Sigmoid colon (tissue), 7 donors: Measurements from ENCODE around the gene SYNPO2. TPM values are rescaled to one million over a fixed set of nuclear protein-coding genes. Genes with fewer than 3 reads are reported as not detected.

Experiments used
- DNase-seq: peaks from one replicate; pipeline ENCODE4 v3.0.0-alpha.2; 2019
- H3K27ac ChIP-seq, 4 donors: fragments of 200-600 bp; sonication (generic); one replicate each; pipeline ENCODE4 v1.5.1; 2016 to 2019; ENCODE audit warnings: mild to moderate bottlenecking in 1 of 4
- H3K27me3 ChIP-seq, 3 donors: fragments of 200-600 bp; sonication (generic); one replicate each; pipeline ENCODE4 v1.5.1; 2019; ENCODE audit warnings: mild to moderate bottlenecking in 1 of 3
- H3K36me3 ChIP-seq, 4 donors: fragments of 200-600 bp; sonication (generic); one replicate each; pipeline ENCODE4 v1.5.1; 2016 to 2019
- H3K4me1 ChIP-seq, 4 donors: fragments of 200-600 bp; sonication (generic); one replicate each; pipeline ENCODE4 v1.5.1; 2017 to 2019
- H3K4me3 ChIP-seq, 4 donors: fragments of 200-600 bp; sonication (generic); one replicate each; pipeline ENCODE4 v1.5.1; 2017 to 2019; ENCODE audit warnings: mild to moderate bottlenecking in 2 of 4, moderate library complexity in 1 of 4
- H3K9me3 ChIP-seq, 4 donors: fragments of 200-600 bp in 3 of 4; sonication (generic) in 3 of 4; one replicate each; pipeline versions ENCODE4 v1.5.1 to v1.6.1; 2013 to 2019
- CTCF ChIP-seq, 4 experiments: fragments of 450-650 bp in 3 of 4; fragments of 200-600 bp in 1 of 4; IDR thresholded peaks; one replicate each; pipeline ENCODE4 v1.5.1; 2016 to 2019; ENCODE audit warnings: antibody characterized with exemption in 4 of 4, mild to moderate bottlenecking in 3 of 4, moderate library complexity in 2 of 4
- EP300 ChIP-seq, 4 donors: sonication (generic); formaldehyde crosslinking; IDR thresholded peaks; one replicate each; pipeline ENCODE4 v1.6.1; 2017; ENCODE audit warnings: antibody characterized with exemption in 4 of 4
- POLR2A ChIP-seq, 2 donors: fragments of 450-650 bp; IDR thresholded peaks; one replicate each; pipeline ENCODE4 v1.6.1; 2016; ENCODE audit warnings: antibody characterized with exemption in 2 of 2, mild to moderate bottlenecking in 2 of 2, moderate library complexity in 2 of 2
- POLR2AphosphoS5 ChIP-seq, 4 donors: sonication (generic); formaldehyde crosslinking; IDR thresholded peaks; one replicate each; pipeline ENCODE4 v1.6.1; 2017; ENCODE audit warnings: antibody characterized with exemption in 4 of 4
- WGBS, 2 donors: extraction: QIAGEN DNeasy Blood & Tissue Kit; methylation state at CpG; one replicate each; pipeline ENCODE4 v1.1.7; 2013; 5-methylcytosine and 5-hydroxymethylcytosine counted together
- intact Hi-C: fragments of 100-400 bp; cut with DNase I; formaldehyde crosslinking; loops from one replicate; pipeline ENCODE4 v1.15.1; 2023
- polyA plus RNA-seq, 3 donors: library from polyadenylated mRNA; stranded (reverse); fragments of 200-250 nt; gene quantifications; one replicate each; pipeline ENCODE4 v1.2.3, GENCODE V29; 2013
- total RNA-seq, 4 donors: library from RNA; depleted of rRNA; stranded (reverse); fragments of >200 nt; gene quantifications; one replicate each; pipeline ENCODE4 v1.1.0, GENCODE V29; 2016
- donor health status: healthy with polysubstance abuse.
- donor health status: Bipolar disorder and iron deficiency.
- donor health status: healthy.

Gene SYNPO2
- total and polyA plus RNA-seq, 7 donors: 2.1 to 1,591 (median 611) TPM

DNA sequence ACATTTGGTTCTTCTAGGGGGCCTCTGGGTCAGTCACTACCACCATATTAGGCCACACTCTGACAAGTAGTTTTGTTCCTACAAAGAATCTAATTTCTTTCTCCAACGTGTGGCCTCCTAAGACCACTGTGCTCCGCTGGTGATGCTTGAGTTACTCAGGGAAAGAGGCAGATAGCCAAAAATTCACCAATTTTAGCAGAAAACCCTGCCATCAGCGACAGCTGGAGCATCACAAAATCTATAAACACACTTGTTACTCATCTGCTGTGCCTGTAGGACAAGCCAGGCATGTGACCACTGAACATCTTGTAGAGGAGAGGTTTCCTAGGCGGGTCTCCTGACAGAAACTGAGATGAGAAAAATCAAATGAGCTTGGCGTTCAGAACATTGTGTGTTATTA, 105.4 kb downstream of the SYNPO2 start:
- peaks cover 0 to 94% (median 77%) of the 10 kb centered on the region in 4 donors for H3K4me1 ChIP-seq
- no peaks in the 10 kb centered on the region for H3K36me3 ChIP-seq
- TF ChIP-seq CTCF (IDR thresholded peaks at IDR 0.05) (no peak), POLR2AphosphoS5 (IDR thresholded peaks at IDR 0.05) (peak; percentile 41 to 76 (median 72)), POLR2A (IDR thresholded peaks at IDR 0.05) (no peak), EP300 (IDR thresholded peaks at IDR 0.05) (peak in 2 of 4 donors; percentile 7 to 62)
- H3K27ac ChIP-seq: peak overlapping the region; percentile 84 to 90 (median 87)
- H3K4me3 ChIP-seq: no peak overlapping the region
- peak; percentile 90 for DNase-seq
- WGBS, 2 donors: 66 to 81% methylated on average over 5 of the region's 5 CpGs
- H3K9me3 ChIP-seq: no peaks in the 10 kb centered on the region
- H3K27me3 ChIP-seq: no peaks in the 10 kb centered on the region
- intact Hi-C loops: no loop called here

GRCh38 chr4:118995693-118996391, 107.2 kb downstream of the SYNPO2 start:
- DNase-seq: no peak
- intact Hi-C loops: no loop called here
- no peak overlapping the region for H3K4me3 ChIP-seq
- peaks cover 0 to 94% (median 78%) of the 10 kb centered on the region in 4 donors for H3K4me1 ChIP-seq
- H3K27me3 ChIP-seq: no peaks in the 10 kb centered on the region
- H3K9me3 ChIP-seq: no peaks in the 10 kb centered on the region
- WGBS, 2 donors: 93 to 94% methylated on average over 4 of the region's 4 CpGs
- H3K36me3 ChIP-seq: no peaks in the 10 kb centered on the region
- TF ChIP-seq EP300 (IDR thresholded peaks at IDR 0.05) (no peak), POLR2AphosphoS5 (IDR thresholded peaks at IDR 0.05) (no peak), POLR2A (IDR thresholded peaks at IDR 0.05) (no peak), CTCF (IDR thresholded peaks at IDR 0.05) (no peak)
- peak overlapping the region; percentile 84 to 90 (median 87) for H3K27ac ChIP-seq

DNA sequence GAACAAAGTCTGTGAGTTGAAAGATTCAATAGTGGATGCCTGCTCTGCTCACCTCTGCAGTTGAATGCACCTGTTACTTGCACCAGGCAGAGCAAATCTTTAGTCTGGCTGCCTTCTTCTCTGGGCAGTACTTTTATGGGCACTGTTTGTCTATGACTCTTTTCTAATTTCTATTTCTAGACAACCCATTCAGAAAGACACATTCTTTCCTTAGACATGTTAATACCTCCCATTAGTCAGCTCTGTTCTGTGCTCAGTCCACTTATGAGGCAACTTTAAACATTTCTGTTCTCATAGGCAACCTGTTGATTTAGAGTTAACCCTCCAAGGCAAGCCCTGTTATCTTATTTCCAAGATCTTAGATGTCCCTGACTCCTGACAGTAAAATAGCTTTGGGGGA, 108.9 kb downstream of the SYNPO2 start:
- H3K9me3 ChIP-seq: no peaks in the 10 kb centered on the region
- peak; percentile 46 to 87 (median 70) for TF ChIP-seq EP300 (IDR thresholded peaks at IDR 0.05)
- no peak for TF ChIP-seq POLR2A (IDR thresholded peaks at IDR 0.05)
- TF ChIP-seq CTCF (IDR thresholded peaks at IDR 0.05): no peak
- peak; percentile 77 to 82 (median 79) for TF ChIP-seq POLR2AphosphoS5 (IDR thresholded peaks at IDR 0.05)
- intact Hi-C loops: no loop called here
- peak overlapping the region in 2 of 4 donors; percentile 1 to 5 for H3K4me3 ChIP-seq
- H3K4me1 ChIP-seq: peaks cover 0 to 89% (median 73%) of the 10 kb centered on the region in 4 donors
- DNase-seq: no peak
- H3K27ac ChIP-seq: peak overlapping the region; percentile 84 to 90 (median 87)
- no peaks in the 10 kb centered on the region for H3K27me3 ChIP-seq
- no peaks in the 10 kb centered on the region for H3K36me3 ChIP-seq

DNA sequence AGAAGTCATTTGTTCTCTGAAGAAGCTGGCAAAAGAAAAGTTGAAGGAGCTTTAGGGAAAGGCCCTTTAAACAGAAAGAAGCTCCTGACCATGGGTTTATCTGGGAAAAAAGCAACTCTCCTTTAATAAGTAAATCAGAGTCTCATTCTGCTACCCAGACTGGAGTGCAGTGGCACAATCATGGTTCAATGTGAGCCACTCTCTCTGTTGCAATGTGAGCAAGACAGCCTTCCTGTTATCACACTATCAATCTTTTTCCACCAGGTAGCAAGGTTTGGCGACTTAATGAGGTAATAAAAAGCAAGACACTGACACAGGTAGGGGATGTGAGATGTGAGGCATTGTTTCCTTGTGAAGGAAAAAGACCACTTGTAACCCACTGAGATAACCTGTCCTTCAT, 111.3 kb downstream of the SYNPO2 start:
- H3K27ac ChIP-seq: peak overlapping the region; percentile 84 to 90 (median 87)
- no peak for DNase-seq
- H3K27me3 ChIP-seq: no peaks in the 10 kb centered on the region
- WGBS, 2 donors: 27 to 66% methylated on average over 1 of the region's 1 CpG
- H3K4me1 ChIP-seq: peaks cover 0 to 78% (median 63%) of the 10 kb centered on the region in 4 donors
- H3K36me3 ChIP-seq: no peaks in the 10 kb centered on the region
- H3K4me3 ChIP-seq: no peak overlapping the region
- intact Hi-C loops: no loop called here
- no peaks in the 10 kb centered on the region for H3K9me3 ChIP-seq
- TF ChIP-seq CTCF (IDR thresholded peaks at IDR 0.05): no peak
- TF ChIP-seq POLR2A (IDR thresholded peaks at IDR 0.05): no peak
